GM12878 (cell line): ENCODE data around the gene RPL18. TPM values are rescaled to one million over a fixed set of nuclear protein-coding genes. Genes with fewer than 3 reads are reported as not detected.

ENCODE experiments used
- ATAC-seq: fragments of 200-7000 bp; cut with Tn5 transposase; 3 replicates; pipeline ENCODE4 v1.9.1; 2020; ENCODE audit warnings: mild to moderate bottlenecking, moderate library complexity
- BruUV-seq: library from RNA; stranded (reverse); fragments of 400-500 nt; replicated peaks from 2 replicates; lab custom pipeline; 2021; lab: Mats Ljungman, UMichigan
- CTCF ChIA-PET: fragments of 300-600 bp; sonication (Branson Sonifier 250); formaldehyde crosslinking; extraction: SDS; loops from one replicate; lab custom pipeline; 2021; ENCODE audit warnings: inconsistent platforms; lab: Yijun Ruan, JAX
- POLR2A ChIA-PET: fragments of 350-600 bp; formaldehyde crosslinking; extraction: SDS; loops from one replicate; lab custom pipeline; 2021; ENCODE audit warnings: inconsistent platforms; lab: Charles Lee
- RAD21 ChIA-PET: fragments of 300-600 bp; sonication (Branson Sonifier 250); formaldehyde crosslinking; loops from one replicate; lab custom pipeline; 2023; ENCODE audit warnings: antibody characterized with exemption; ENCODE audit not compliant: unreplicated experiment; lab: Charles Lee
- SMC1A ChIA-PET: fragments of 300-600 bp; sonication (Branson Sonifier 250); formaldehyde crosslinking; loops from one replicate; lab custom pipeline; 2023; ENCODE audit not compliant: unreplicated experiment, uncharacterized antibody; lab: Charles Lee
- DNase-seq: peaks from one replicate; pipeline ENCODE4 v3.0.0-alpha.2; 2011; ENCODE audit warnings: low read depth, low spot score
- FAIRE-seq: peaks from 3 replicates; lab custom pipeline; 2011; peaks lifted over from hg19 to GRCh38; lab: Jason Lieb, UNC
- H2AFZ ChIP-seq: 2 replicates; pipeline ENCODE4 v1.6.0; 2011; ENCODE audit warnings: low read depth, low read length, control low read depth; ENCODE audit not compliant: control insufficient read depth
- H3K27ac ChIP-seq: 2 replicates; pipeline ENCODE4 v1.5.1; 2011; ENCODE audit warnings: control low read depth; ENCODE audit not compliant: control insufficient read depth, insufficient read depth
- H3K27me3 ChIP-seq, 2 experiments: replicated peaks in 1 of 2; 2 replicates each; pipeline versions ENCODE4 v1.6.0 to v1.6.1; 2011; ENCODE audit warnings: low read length in 1 of 2; ENCODE audit not compliant: control insufficient read depth in 2 of 2, insufficient read depth in 2 of 2
- H3K36me3 ChIP-seq, 2 experiments: 2 replicates each; pipeline ENCODE4 v1.5.1; 2011; ENCODE audit warnings: low read length in 1 of 2; ENCODE audit not compliant: control insufficient read depth in 2 of 2, insufficient read depth in 2 of 2
- H3K4me1 ChIP-seq: 2 replicates; pipeline ENCODE4 v1.6.1; 2011; ENCODE audit warnings: mild to moderate bottlenecking, low read length, moderate library complexity, mixed read lengths; ENCODE audit not compliant: control insufficient read depth, insufficient read depth
- H3K4me2 ChIP-seq: 2 replicates; pipeline ENCODE4 v1.6.0; 2011; ENCODE audit warnings: control low read depth; ENCODE audit not compliant: control insufficient read depth, insufficient read depth
- H3K4me3 ChIP-seq: fragments of 200-600 bp; sonication (generic); 2 replicates; pipeline ENCODE4 v1.5.1; 2016
- H3K79me2 ChIP-seq: 2 replicates; pipeline ENCODE4 v1.6.0; 2011; ENCODE audit warnings: low read length; ENCODE audit not compliant: control insufficient read depth, insufficient read depth
- H3K9ac ChIP-seq: 2 replicates; pipeline ENCODE4 v1.8.0; 2011; ENCODE audit warnings: low read length, control low read depth, mixed read lengths; ENCODE audit not compliant: control insufficient read depth, insufficient read depth
- H3K9me3 ChIP-seq: replicated peaks from 3 replicates; pipeline ENCODE4 v1.5.1; 2011; ENCODE audit warnings: mild to moderate bottlenecking, low read length; ENCODE audit not compliant: control insufficient read depth, insufficient read depth
- H4K20me1 ChIP-seq: 2 replicates; pipeline ENCODE4 v1.6.0; 2011; ENCODE audit not compliant: control insufficient read depth, insufficient read depth
- BCLAF1 ChIP-seq: fragments of 450-650 bp; IDR thresholded peaks from 2 replicates; pipeline ENCODE4 v1.6.1; 2017; ENCODE audit warnings: antibody characterized with exemption, mild to moderate bottlenecking, moderate library complexity
- CREB1 ChIP-seq: IDR thresholded peaks from 2 replicates; pipeline ENCODE4 v1.6.1; 2012; ENCODE audit warnings: low read depth, mild to moderate bottlenecking, inconsistent platforms
- CUX1 ChIP-seq: IDR thresholded peaks from 2 replicates; pipeline ENCODE4 v1.6.1; 2012; ENCODE audit warnings: improper control_type of control experiment, low read depth, low read length; ENCODE audit not compliant: insufficient replicate concordance
- EGR1 ChIP-seq, 2 experiments: IDR thresholded peaks; 1 replicate in 1 of 2; 2 replicates in 1 of 2; pipeline ENCODE4 v1.6.1; 2011 to 2012; ENCODE audit warnings: low read depth in 2 of 2, low read length in 2 of 2, borderline replicate concordance in 1 of 2, mild to moderate bottlenecking in 1 of 2, moderate library complexity in 1 of 2
- LARP7 ChIP-seq: fragments of 450-650 bp; IDR thresholded peaks from 2 replicates; pipeline ENCODE4 v1.6.1; 2017; ENCODE audit warnings: mild to moderate bottlenecking
- MAX ChIP-seq: IDR thresholded peaks from 2 replicates; pipeline ENCODE4 v1.6.1; 2012; ENCODE audit warnings: low read depth, low read length, improper control_type of control experiment
- PAX5 ChIP-seq: IDR thresholded peaks from 2 replicates; pipeline ENCODE4 v1.6.1; 2011; ENCODE audit warnings: low read depth, low read length, borderline replicate concordance
- PAX8 ChIP-seq: fragments of 450-650 bp; IDR thresholded peaks from 2 replicates; pipeline ENCODE4 v1.6.1; 2017; ENCODE audit warnings: mild to moderate bottlenecking, moderate library complexity
- RCOR1 ChIP-seq: conservative IDR thresholded peaks from 2 replicates; pipeline ENCODE4 v1.6.1; 2012; ENCODE audit warnings: low read depth, low read length, improper control_type of control experiment
- SREBF2 ChIP-seq: IDR thresholded peaks from 2 replicates; pipeline ENCODE4 v1.6.1; 2012; ENCODE audit warnings: mild to moderate bottlenecking, low read length
- TAF1 ChIP-seq: IDR thresholded peaks from 2 replicates; pipeline ENCODE4 v1.6.1; 2011; ENCODE audit warnings: mild to moderate bottlenecking, low read depth, low read length, borderline replicate concordance
- TARDBP ChIP-seq: IDR thresholded peaks from 2 replicates; pipeline ENCODE4 v1.6.1; 2016; ENCODE audit warnings: borderline replicate concordance
- ZBTB33 ChIP-seq: fragments of 450-650 bp; IDR thresholded peaks from 2 replicates; pipeline ENCODE4 v1.6.1; 2017; ENCODE audit warnings: mild to moderate bottlenecking
- ZNF274 ChIP-seq: IDR thresholded peaks from one replicate; pipeline ENCODE4 v1.8.0; 2011; ENCODE audit not compliant: insufficient read length, insufficient read depth
- WGBS: methylation state at CpG from one replicate; pipeline ENCODE4 v1.1.6; 2016; ENCODE audit warnings: low lambda C conversion rate; ENCODE audit not compliant: insufficient replicate concordance, insufficient coverage; ENCODE audit errors: missing lambda C conversion rate; 5-methylcytosine and 5-hydroxymethylcytosine counted together
- in situ Hi-C: fragments of 300-500 bp; cut with MboI; formaldehyde crosslinking; loops from 9 replicates; pipeline ENCODE4 v1.14.3; 2018; ENCODE audit warnings: mixed read lengths
- intact Hi-C: fragments of 100-400 bp; cut with micrococcal nuclease; formaldehyde crosslinking; loops from one replicate; pipeline ENCODE4 v1.14.2; 2022; ENCODE audit not compliant: unreplicated experiment
- polyA plus RNA-seq, 11 experiments: library from polyadenylated mRNA; depleted of rRNA in 4 of 11; unstranded in 6 of 11; stranded (reverse) in 5 of 11; fragments of >200 nt; fragmentation: Nextera tagmentation in 4 of 11; fragmentation: Illumina TruSeq in 1 of 11; extraction: Ambion mirVana in 4 of 11; extraction: Trizol in 1 of 11; gene quantifications; 1 replicate in 1 of 11; 2 replicates in 10 of 11; pipeline versions ENCODE4 v1.2.1 to v1.2.3, GENCODE V29; 2011 to 2016; ENCODE audit warnings: inconsistent platforms in 2 of 11, missing spikeins in 2 of 11, low read depth in 1 of 11
- total RNA-seq, 4 experiments: library from RNA; depleted of rRNA in 3 of 4; stranded (reverse); fragments of >200 nt in 3 of 4; fragmentation: Illumina TruSeq in 1 of 4; extraction: Trizol in 1 of 4; gene quantifications; 2 replicates each; pipeline versions ENCODE4 v1.2.1 to v1.2.3, GENCODE V29; 2013 to 2021

The RPL18 gene
- total and polyA plus RNA-seq, 10 of the 15 experiments (the other 5 are each of a cell fraction or from before 2014, with no cell fraction given) = 393 to 4,267 (median 2,019) TPM

GRCh38 chr19:48611872-48612271 is 7.1 kb downstream of the RPL18 start:
- in situ Hi-C loops (no loop called here), intact Hi-C loops (no loop called here)
- Histone ChIP-seq H3K4me1 (peaks cover 5% of the 10 kb centered on the region; the same call in 1 of the 2 replicates), H3K27ac (no peak overlapping the region), H3K79me2 (peaks cover 13% of the 10 kb centered on the region), H2AFZ (no peak overlapping the region), H3K36me3 (peaks cover 16 to 30% of the 10 kb centered on the region in 2 experiments), H3K27me3 (no peaks in the 10 kb centered on the region), H3K4me2 (no peak overlapping the region), H3K9ac (no peak overlapping the region), H3K9me3 (no peaks in the 10 kb centered on the region), H4K20me1 (peaks cover 5% of the 10 kb centered on the region), H3K4me3 (no peak overlapping the region)
- ChIA-PET CTCF (no interaction called here), POLR2A (no interaction called here), RAD21 (no interaction called here), SMC1A (no interaction called here)
- ATAC-seq (no peak), DNase-seq (no peak), FAIRE-seq (no peak)
- 93% methylated on average over 14 of the region's 14 CpGs for WGBS
- BruUV-seq = no TSS peak
- no peak for TF ChIP-seq ZBTB33
- no peak for TF ChIP-seq PAX8
- no peak for TF ChIP-seq ZNF274
- TF ChIP-seq SREBF2 = no peak
- TF ChIP-seq TAF1 = no peak
- TF ChIP-seq RCOR1 = no peak
- no peak for TF ChIP-seq CUX1
- TF ChIP-seq PAX5 = no peak
- TF ChIP-seq TARDBP = no peak
- no peak for TF ChIP-seq CREB1
- no peak for TF ChIP-seq BCLAF1
- no peak for TF ChIP-seq LARP7
- no peak for TF ChIP-seq MAX
- TF ChIP-seq EGR1 (IDR thresholded peaks at IDR 0.05; ENCODE audit: borderline replicate concordance in 1 of 2, low read depth in 2 of 2, low read length in 2 of 2) = no peak
